ENCODE measurements around the gene SORCS1.

GRCh38 chr10:107085665-107086525, 78.6 kb downstream of the SORCS1 start:
- no peak for TF ChIP-seq CTCF (IDR thresholded peaks at IDR 0.05)
- no peak for TF ChIP-seq POLR2A (IDR thresholded peaks at IDR 0.05)
- no peak for TF ChIP-seq POLR2AphosphoS5 (IDR thresholded peaks at IDR 0.05)
- TF ChIP-seq EP300 (IDR thresholded peaks at IDR 0.05; ENCODE audit: low read depth), result no peak
